Thoracic aorta (tissue), 2 donors: ENCODE results near the gene DEGS1. TPM values are rescaled to one million over a fixed set of nuclear protein-coding genes. Genes with fewer than 3 reads are reported as not detected.
"Not testable (repeated sequence)": the region's sequence is repeated elsewhere in the genome, so short reads cannot be mapped to it uniquely, and the experiment has no call there.

ENCODE experiments used
- ATAC-seq: fragments of 150-250 bp; one replicate; pipeline ENCODE4 v1.8.0; 2017; ENCODE audit warnings: low read depth; ENCODE audit not compliant: insufficient number of reproducible peaks, low FRiP score
- DNase-seq: peaks from one replicate; pipeline ENCODE4 v3.0.0-alpha.2; 2020; ENCODE audit warnings: low spot score
- H3K27ac ChIP-seq, 2 donors: fragments of 200-600 bp; sonication (generic); 1 replicate in 1 of 2; 2 replicates in 1 of 2; pipeline ENCODE4 v1.5.1; 2016; ENCODE audit warnings: mild to moderate bottlenecking in 2 of 2, moderate library complexity in 2 of 2
- H3K27me3 ChIP-seq: fragments of 200-600 bp; sonication (generic); replicated peaks from 2 replicates; pipeline ENCODE4 v1.6.0; 2016; ENCODE audit warnings: mild to moderate bottlenecking; ENCODE audit not compliant: insufficient read depth
- H3K36me3 ChIP-seq: fragments of 200-600 bp; sonication (generic); one replicate; pipeline ENCODE4 v1.5.1; 2016
- H3K4me1 ChIP-seq, 2 donors: fragments of 200-600 bp; sonication (generic); 1 replicate in 1 of 2; 2 replicates in 1 of 2; pipeline versions ENCODE4 v1.5.1 to v1.6.0; 2016; ENCODE audit warnings: low read depth in 2 of 2, mild to moderate bottlenecking in 1 of 2; ENCODE audit not compliant: control insufficient read depth in 1 of 2
- H3K4me3 ChIP-seq: fragments of 200-600 bp; sonication (generic); 2 replicates; pipeline ENCODE4 v1.5.1; 2016; ENCODE audit warnings: mild to moderate bottlenecking
- H3K9me3 ChIP-seq: fragments of 200-600 bp; sonication (generic); 2 replicates; pipeline ENCODE4 v1.5.1; 2016
- CTCF ChIP-seq: fragments of 200-600 bp; sonication (generic); IDR thresholded peaks from one replicate; pipeline ENCODE4 v1.5.1; 2019; ENCODE audit warnings: antibody characterized with exemption
- total RNA-seq, 2 donors: library from RNA; depleted of rRNA; stranded (reverse); fragments of >200 nt; gene quantifications; one replicate each; pipeline versions ENCODE4 v1.1.0 to v1.2.3, GENCODE V29; 2016

The DEGS1 gene
- total RNA-seq, 2 donors from 2014 or later: 104 to 111 TPM

GRCh38 chr1:224203243-224204016, 20.4 kb downstream of the DEGS1 start:
- no peak for ATAC-seq
- no peak overlapping the region for H3K4me3 ChIP-seq
- peaks cover 9 to 14% of the 10 kb centered on the region in 2 donors for H3K4me1 ChIP-seq
- H3K27ac ChIP-seq: no peak overlapping the region
- no peaks in the 10 kb centered on the region for H3K9me3 ChIP-seq
- TF ChIP-seq CTCF: no peak
- no peaks in the 10 kb centered on the region for H3K27me3 ChIP-seq
- H3K36me3 ChIP-seq: no peaks in the 10 kb centered on the region
- no peak for DNase-seq

GRCh38 chr1:224205438-224205840, 22.4 kb downstream of the DEGS1 start:
- Histone ChIP-seq H3K9me3 (no peaks in the 10 kb centered on the region), H3K4me3 (peak overlapping the region; percentile 38), H3K27me3 (no peaks in the 10 kb centered on the region), H3K36me3 (no peaks in the 10 kb centered on the region), H3K27ac (peak overlapping the region in 1 of 2 donors; percentile 57), H3K4me1 (peaks cover 9 to 14% of the 10 kb centered on the region in 2 donors)
- no peak for TF ChIP-seq CTCF
- peak; percentile 45 for ATAC-seq
- DNase-seq: no peak

GRCh38 chr1:224205931-224206538, 23.0 kb downstream of the DEGS1 start:
- not testable (repeated sequence) for H3K4me3 ChIP-seq, H3K27me3 ChIP-seq, DNase-seq, H3K9me3 ChIP-seq, H3K36me3 ChIP-seq, ATAC-seq
- Histone ChIP-seq H3K27ac (peak overlapping the region in 1 of 2 donors; percentile 57), H3K4me1 (peaks cover 10 to 16% of the 10 kb centered on the region in 2 donors)

- ATAC-seq (no peak), DNase-seq (no peak)
- H3K27ac ChIP-seq: no peak overlapping the region
- no peak for TF ChIP-seq CTCF
- peaks cover 6 to 17% of the 10 kb centered on the region in 2 donors for H3K4me1 ChIP-seq
- no peak overlapping the region for H3K4me3 ChIP-seq
- H3K9me3 ChIP-seq: no peaks in the 10 kb centered on the region
- H3K36me3 ChIP-seq: no peaks in the 10 kb centered on the region
- no peaks in the 10 kb centered on the region for H3K27me3 ChIP-seq
Observed at GRCh38 chr1:224211206-224211962, 28.3 kb downstream of the DEGS1 start.

DNA sequence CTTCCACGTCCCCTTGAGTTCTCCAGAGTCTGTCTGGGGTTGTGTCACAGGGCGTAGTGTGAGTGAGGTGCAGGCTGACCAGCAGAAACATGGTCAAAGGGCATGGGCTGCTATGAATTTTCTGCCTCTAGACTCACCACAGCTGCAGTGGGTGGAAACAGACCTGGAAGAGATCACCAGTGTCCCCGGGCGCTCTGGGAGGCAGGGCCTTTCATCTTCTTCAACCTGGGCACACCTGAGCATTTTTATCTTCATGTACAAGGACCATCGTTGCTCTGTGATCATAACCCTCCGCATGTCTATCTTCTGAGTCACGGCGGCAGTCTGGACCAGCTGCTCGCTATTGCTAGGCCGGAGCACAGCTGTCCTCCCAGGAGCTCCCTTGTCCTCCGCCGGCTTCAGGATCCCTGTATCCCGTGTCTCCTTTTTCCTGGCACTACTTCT, 29.6 kb downstream of the DEGS1 start:
- Histone ChIP-seq H3K4me1 (peaks cover 6 to 17% of the 10 kb centered on the region in 2 donors), H3K27ac (no peak overlapping the region), H3K4me3 (no peak overlapping the region), H3K36me3 (no peaks in the 10 kb centered on the region), H3K9me3 (no peaks in the 10 kb centered on the region), H3K27me3 (no peaks in the 10 kb centered on the region)
- DNase-seq (no peak), ATAC-seq (no peak)
- TF ChIP-seq CTCF: no peak
